Endodermal cell (in vitro differentiated cells): Measurements from ENCODE around the gene UBE3C. TPM values are rescaled to one million over a fixed set of nuclear protein-coding genes. Genes with fewer than 3 reads are reported as not detected.

ENCODE experiments used
- DNase-seq: peaks from one replicate; pipeline ENCODE4 v3.0.0-alpha.2; 2017
- H3K27ac ChIP-seq: 2 replicates; pipeline ENCODE4 v1.5.1; 2013; ENCODE audit warnings: mild to moderate bottlenecking, low read depth, low read length, moderate library complexity
- H3K27me3 ChIP-seq: 2 replicates; pipeline ENCODE4 v1.6.1; 2013; ENCODE audit warnings: mild to moderate bottlenecking, low read length, moderate library complexity; ENCODE audit not compliant: insufficient read depth, control insufficient read depth, poor library complexity, severe bottlenecking
- H3K36me3 ChIP-seq: 2 replicates; pipeline ENCODE4 v1.7.0; 2013; ENCODE audit warnings: mild to moderate bottlenecking, low read length, moderate library complexity; ENCODE audit not compliant: control insufficient read depth, insufficient read depth
- H3K4me1 ChIP-seq: one replicate; pipeline ENCODE4 v1.7.0; 2013; ENCODE audit warnings: low read length; ENCODE audit not compliant: control insufficient read depth, insufficient read depth
- H3K4me3 ChIP-seq: 2 replicates; pipeline ENCODE4 v1.5.1; 2013; ENCODE audit warnings: mild to moderate bottlenecking, low read length, moderate library complexity
- H3K9ac ChIP-seq: 2 replicates; pipeline ENCODE4 v1.6.1; 2013; ENCODE audit warnings: mild to moderate bottlenecking, low read length, moderate library complexity; ENCODE audit not compliant: poor library complexity, severe bottlenecking; ENCODE audit errors: extremely low read depth
- H3K9me3 ChIP-seq: 2 replicates; pipeline ENCODE4 v1.6.1; 2013; ENCODE audit warnings: mild to moderate bottlenecking, low read length, moderate library complexity; ENCODE audit not compliant: control insufficient read depth
- H3K27ac Mint-ChIP-seq: 2 replicates; pipeline ENCODE4 v1.8.0; 2020; ENCODE audit warnings: mixed read lengths
- H3K27me3 Mint-ChIP-seq: 2 replicates; pipeline ENCODE4 v1.8.0; 2021; ENCODE audit warnings: mild to moderate bottlenecking, mixed read lengths; ENCODE audit not compliant: insufficient read depth
- H3K36me3 Mint-ChIP-seq: 2 replicates; pipeline ENCODE4 v1.8.0; 2020; ENCODE audit warnings: low read depth, mixed read lengths
- H3K4me1 Mint-ChIP-seq: 2 replicates; pipeline ENCODE4 v1.8.0; 2020; ENCODE audit warnings: mixed read lengths
- H3K4me3 Mint-ChIP-seq: 2 replicates; pipeline ENCODE4 v1.8.0; 2020; ENCODE audit warnings: mild to moderate bottlenecking, moderate library complexity, mixed read lengths
- H3K9me3 Mint-ChIP-seq: 2 replicates; pipeline ENCODE4 v1.8.0; 2020; ENCODE audit warnings: mild to moderate bottlenecking, mixed read lengths
- WGBS, 2 experiments: methylation state at CpG; one replicate each; pipeline versions ENCODE4 v1.1.5 to v1.1.7; 2013; ENCODE audit warnings: missing lambda C conversion rate in 2 of 2, mixed read lengths in 1 of 2; ENCODE audit not compliant: insufficient coverage in 1 of 2, insufficient read length in 1 of 2; 5-methylcytosine and 5-hydroxymethylcytosine counted together
- total RNA-seq, 2 donors: library from RNA; stranded (reverse); fragmentation: NEBNext Ultra II Directional in 1 of 2; extraction: Animal tissue kit (Norgen Biotek cat#: 25700) in 1 of 2; gene quantifications; 2 replicates in 1 of 2; 3 replicates in 1 of 2; pipeline ENCODE4 v1.2.1, GENCODE V29; 2021
- TF ChIP-seq, protein P1 (sequence below): fragments of 200-600 bp; sonication (generic); conservative IDR thresholded peaks from 2 replicates; pipeline ENCODE4 v1.5.0; 2021; ENCODE audit warnings: antibody characterized with exemption, mild to moderate bottlenecking

UBE3C gene
- total RNA-seq, 2 donors from 2014 or later, result 53.4 to 55.9 TPM

DNA sequence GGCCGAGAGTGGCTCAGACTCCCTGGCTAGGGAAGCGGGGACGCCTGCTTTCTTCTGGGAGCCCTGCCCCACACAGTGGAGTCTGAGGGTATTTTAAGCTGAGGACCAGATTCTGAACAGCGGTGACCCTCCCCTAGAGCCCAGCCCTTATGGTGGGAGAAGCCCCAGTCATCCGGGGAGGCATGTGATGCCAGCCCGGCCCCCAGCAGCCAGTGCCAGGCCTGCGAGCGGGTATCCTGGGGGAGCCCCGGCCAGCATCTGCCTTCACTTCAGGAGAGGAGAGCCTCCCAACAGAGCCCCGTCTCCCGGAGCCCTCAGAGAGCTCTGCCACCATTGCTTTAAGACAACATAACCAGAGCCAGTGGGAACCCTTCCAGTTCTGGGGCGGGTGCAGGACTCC, 156.6 kb downstream of the UBE3C start:
- H3K36me3 Mint-ChIP-seq, result no peaks in the 10 kb centered on the region
- DNase-seq, result no peak

DNA sequence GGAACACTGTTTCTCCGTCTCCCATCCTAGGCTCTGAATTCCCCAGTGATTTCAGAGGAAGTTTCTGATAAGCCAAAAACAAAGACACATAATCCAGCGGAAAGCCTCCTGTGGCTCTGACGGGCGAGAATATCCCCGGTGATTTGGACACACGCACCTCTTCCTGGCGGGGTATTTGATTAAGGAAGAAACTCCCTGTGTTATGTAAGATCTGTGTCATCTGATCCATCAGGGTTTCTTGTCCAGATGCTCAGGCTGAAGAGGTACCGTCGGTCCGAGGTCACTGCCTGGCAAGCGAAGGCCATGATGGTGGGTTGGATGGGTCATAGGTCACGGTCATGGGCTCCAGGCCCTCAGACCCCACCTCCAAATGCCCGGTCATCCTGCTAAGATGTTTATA, 158.5 kb downstream of the UBE3C start:
- Histone ChIP-seq H3K4me1 (no peaks in the 10 kb centered on the region), H3K36me3 (no peaks in the 10 kb centered on the region), H3K9me3 (no peaks in the 10 kb centered on the region), H3K4me3 (no peak overlapping the region), H3K9ac (no peak overlapping the region), H3K27ac (no peak overlapping the region), H3K27me3 (no peaks in the 10 kb centered on the region)
- H3K27me3 Mint-ChIP-seq, result no peaks in the 10 kb centered on the region
- DNase-seq, result no peak
- TF ChIP-seq, protein P1, sequence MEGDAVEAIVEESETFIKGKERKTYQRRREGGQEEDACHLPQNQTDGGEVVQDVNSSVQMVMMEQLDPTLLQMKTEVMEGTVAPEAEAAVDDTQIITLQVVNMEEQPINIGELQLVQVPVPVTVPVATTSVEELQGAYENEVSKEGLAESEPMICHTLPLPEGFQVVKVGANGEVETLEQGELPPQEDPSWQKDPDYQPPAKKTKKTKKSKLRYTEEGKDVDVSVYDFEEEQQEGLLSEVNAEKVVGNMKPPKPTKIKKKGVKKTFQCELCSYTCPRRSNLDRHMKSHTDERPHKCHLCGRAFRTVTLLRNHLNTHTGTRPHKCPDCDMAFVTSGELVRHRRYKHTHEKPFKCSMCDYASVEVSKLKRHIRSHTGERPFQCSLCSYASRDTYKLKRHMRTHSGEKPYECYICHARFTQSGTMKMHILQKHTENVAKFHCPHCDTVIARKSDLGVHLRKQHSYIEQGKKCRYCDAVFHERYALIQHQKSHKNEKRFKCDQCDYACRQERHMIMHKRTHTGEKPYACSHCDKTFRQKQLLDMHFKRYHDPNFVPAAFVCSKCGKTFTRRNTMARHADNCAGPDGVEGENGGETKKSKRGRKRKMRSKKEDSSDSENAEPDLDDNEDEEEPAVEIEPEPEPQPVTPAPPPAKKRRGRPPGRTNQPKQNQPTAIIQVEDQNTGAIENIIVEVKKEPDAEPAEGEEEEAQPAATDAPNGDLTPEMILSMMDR, result no peak
- H3K36me3 Mint-ChIP-seq, result no peaks in the 10 kb centered on the region
- H3K4me1 Mint-ChIP-seq, result peaks cover 1% of the 10 kb centered on the region
- no peak overlapping the region for H3K4me3 Mint-ChIP-seq
- WGBS, 2 experiments, result 87 to 93% methylated on average over 7 to 13 of the region's 13 CpGs
- H3K27ac Mint-ChIP-seq, result no peak overlapping the region
- H3K9me3 Mint-ChIP-seq, result no peaks in the 10 kb centered on the region

More for the DNA sequence above, 156.6 kb downstream of the UBE3C start:
- Histone ChIP-seq H3K9me3 (no peaks in the 10 kb centered on the region), H3K9ac (no peak overlapping the region), H3K27ac (no peak overlapping the region), H3K27me3 (no peaks in the 10 kb centered on the region), H3K36me3 (no peaks in the 10 kb centered on the region), H3K4me3 (no peak overlapping the region), H3K4me1 (no peaks in the 10 kb centered on the region)
- Mint-ChIP-seq H3K27me3 (no peaks in the 10 kb centered on the region), H3K9me3 (no peaks in the 10 kb centered on the region), H3K4me3 (no peak overlapping the region), H3K27ac (no peak overlapping the region), H3K4me1 (peaks cover 2% of the 10 kb centered on the region)
- TF ChIP-seq, protein P1, result no peak
- WGBS, 2 experiments, result 92 to 96% methylated on average over 6 to 12 of the region's 12 CpGs

DNA sequence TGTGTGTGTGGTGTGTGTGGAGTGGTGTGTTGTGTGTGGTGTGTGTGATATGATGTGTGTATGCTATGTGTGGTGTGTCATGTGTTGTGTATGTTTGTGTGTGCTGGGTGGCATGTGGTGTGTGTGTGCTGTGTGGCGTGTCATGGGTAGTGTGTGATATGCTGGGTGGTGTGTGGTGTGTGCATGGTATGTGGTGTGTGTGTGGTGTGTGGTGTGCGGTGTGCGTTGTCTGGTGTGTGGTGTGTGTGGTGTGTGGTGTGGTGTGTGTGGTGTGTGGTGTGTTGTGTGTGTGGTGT, 160.5 kb downstream of the UBE3C start:
- Mint-ChIP-seq H3K4me3 (no peak overlapping the region), H3K4me1 (peaks cover 2% of the 10 kb centered on the region), H3K27me3 (no peaks in the 10 kb centered on the region), H3K36me3 (no peaks in the 10 kb centered on the region), H3K27ac (no peak overlapping the region), H3K9me3 (no peaks in the 10 kb centered on the region)
- Histone ChIP-seq H3K4me1 (no peaks in the 10 kb centered on the region), H3K9me3 (no peaks in the 10 kb centered on the region), H3K9ac (no peak overlapping the region), H3K27me3 (no peaks in the 10 kb centered on the region), H3K36me3 (no peaks in the 10 kb centered on the region), H3K27ac (no peak overlapping the region), H3K4me3 (no peak overlapping the region)
- TF ChIP-seq, protein P1, result no peak
- DNase-seq, result no peak
- WGBS, 2 experiments, result 89% methylated on average over 3 of the region's 3 CpGs; no CpG with 5 or more reads in 1 of the 2 experiments
